Ureter (tissue), 1 donor: Measurements from ENCODE around the gene LRRC36. TPM values are rescaled to one million over a fixed set of nuclear protein-coding genes. Genes with fewer than 3 reads are reported as not detected.

ENCODE experiments used
- DNase-seq: peaks from one replicate; pipeline ENCODE4 v3.0.0-alpha.2; 2020; ENCODE audit warnings: low spot score
- total RNA-seq: library from RNA; stranded (reverse); gene quantifications from one replicate; pipeline ENCODE4 v1.2.4, GENCODE V29; 2023
- donor health status: DM: yes; HTN: yes; CAD: no.

LRRC36 gene
- total RNA-seq, 1 donor from 2014 or later, result not detected

- no peak for DNase-seq
Observed at GRCh38 chr16:67424261-67424615, 97.6 kb downstream of the LRRC36 start.

GRCh38 chr16:67425061-67425460 lies 98.4 kb downstream of the LRRC36 start:
- DNase-seq, result no peak

DNA sequence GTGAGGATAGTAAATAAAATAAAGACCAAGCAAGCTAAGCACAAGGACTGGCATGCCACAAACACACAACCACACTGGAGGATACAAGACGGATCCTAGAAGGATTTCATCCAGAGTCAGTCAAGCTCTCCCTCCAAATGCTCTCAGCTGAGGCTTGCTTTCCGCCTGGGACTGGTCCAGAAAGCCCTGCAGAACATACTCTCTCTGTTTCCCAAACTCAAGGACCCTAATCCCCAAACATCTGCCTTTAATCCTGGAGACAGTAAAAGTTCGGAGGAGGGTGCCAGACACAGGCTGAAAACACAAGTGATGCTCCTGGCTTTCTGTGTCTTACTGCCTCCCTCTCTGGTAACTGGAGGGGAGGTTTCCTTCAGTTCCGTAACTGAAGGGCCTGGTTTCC lies 99.0 kb downstream of the LRRC36 start:
- no peak for DNase-seq

- no peak for DNase-seq
Observed at GRCh38 chr16:67426022-67426421, 99.4 kb downstream of the LRRC36 start.

DNA sequence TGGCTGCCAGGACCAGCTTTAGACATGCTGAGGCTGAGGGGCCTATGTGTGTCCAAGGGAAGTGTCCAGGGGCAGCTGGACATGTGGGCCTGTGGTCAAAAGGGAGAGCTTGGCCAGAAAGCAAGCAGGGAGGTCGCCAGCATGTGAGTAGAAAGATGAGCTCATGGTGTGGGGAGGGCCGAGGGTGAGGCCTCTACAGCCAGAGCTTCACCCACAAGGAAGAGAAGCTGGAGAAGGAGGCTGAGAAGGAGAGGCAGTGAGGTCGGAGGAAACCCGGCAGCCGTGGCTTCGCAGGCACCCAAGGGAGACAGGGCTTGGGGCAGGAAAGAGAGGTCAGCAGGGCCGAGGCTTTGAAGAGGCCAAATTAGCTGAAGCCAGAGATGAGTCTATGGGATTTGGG lies 100.3 kb downstream of the LRRC36 start:
- DNase-seq, result no peak

DNA sequence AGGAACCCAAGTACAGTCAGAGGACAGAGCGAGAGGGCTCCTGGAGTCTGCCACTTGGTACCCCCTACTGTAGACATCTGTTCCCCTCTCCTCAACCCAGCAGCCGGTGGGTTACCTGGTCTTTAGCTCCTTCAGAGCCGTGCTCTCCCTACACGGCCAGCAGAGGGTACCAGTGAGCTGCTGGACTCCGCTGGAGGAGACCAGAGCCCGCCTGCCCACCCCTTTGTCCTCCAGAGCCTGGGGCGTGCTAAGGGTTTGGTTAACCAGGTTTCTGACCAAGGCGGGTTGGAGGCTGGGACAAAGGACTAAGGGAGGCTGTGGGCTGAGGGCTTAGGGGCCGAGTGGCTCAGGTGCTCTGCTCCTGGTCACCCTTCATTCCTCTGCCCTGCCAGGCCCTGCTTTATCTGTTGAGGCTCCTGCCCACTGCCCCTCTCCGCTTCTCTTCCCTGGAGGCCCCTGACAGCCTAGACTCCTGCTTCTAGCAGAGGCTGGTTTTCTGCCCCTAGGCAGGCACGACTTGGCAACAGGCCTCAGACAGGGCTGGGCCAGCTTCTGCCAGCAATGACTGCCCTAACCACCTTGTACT lies 101.6 kb downstream of the LRRC36 start:
- peak; percentile 69 for DNase-seq

GRCh38 chr16:67429053-67429798 lies 102.6 kb downstream of the LRRC36 start:
- no peak for DNase-seq

- no peak for DNase-seq
Observed at GRCh38 chr16:67429799-67430503, 103.3 kb downstream of the LRRC36 start.

GRCh38 chr16:67430504-67430976 lies 103.9 kb downstream of the LRRC36 start:
- no peak for DNase-seq

DNA sequence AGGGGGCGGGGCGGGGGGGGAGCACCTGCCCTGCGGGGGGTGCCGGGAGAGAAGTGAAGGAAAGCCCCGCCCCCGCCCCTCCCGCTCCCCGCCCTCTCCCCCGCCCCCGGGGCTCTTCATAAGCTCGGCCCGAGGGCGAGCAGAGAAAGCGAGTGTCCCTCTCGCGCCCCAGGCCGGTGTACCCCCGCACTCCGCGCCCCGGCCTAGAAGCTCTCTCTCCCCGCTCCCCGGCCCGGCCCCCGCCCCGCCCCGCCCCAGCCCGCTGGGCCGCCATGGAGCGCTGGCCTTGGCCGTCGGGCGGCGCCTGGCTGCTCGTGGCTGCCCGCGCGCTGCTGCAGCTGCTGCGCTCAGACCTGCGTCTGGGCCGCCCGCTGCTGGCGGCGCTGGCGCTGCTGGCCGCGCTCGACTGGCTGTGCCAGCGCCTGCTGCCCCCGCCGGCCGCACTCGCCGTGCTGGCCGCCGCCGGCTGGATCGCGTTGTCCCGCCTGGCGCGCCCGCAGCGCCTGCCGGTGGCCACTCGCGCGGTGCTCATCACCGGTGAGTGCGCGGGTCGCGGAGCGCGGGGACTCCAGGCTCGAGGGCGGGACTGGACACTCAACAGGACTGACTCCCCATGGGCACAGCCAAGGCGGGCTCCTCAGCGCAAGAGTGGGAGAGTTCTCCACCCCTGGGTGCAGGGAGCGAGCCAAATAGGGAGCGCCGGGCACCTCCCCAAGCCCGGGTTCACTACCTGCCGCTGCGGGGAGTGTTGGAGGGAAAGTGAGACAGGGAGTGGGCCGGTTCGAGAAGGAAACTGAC lies 104.6 kb downstream of the LRRC36 start, which contains the start of gene HSD11B2:
TSS of gene HSD11B2 (plus strand) at position 145 of the 798 bp plus-strand sequence. CDS start at position 273, 128 bp downstream.
- DNase-seq, result no peak

DNA sequence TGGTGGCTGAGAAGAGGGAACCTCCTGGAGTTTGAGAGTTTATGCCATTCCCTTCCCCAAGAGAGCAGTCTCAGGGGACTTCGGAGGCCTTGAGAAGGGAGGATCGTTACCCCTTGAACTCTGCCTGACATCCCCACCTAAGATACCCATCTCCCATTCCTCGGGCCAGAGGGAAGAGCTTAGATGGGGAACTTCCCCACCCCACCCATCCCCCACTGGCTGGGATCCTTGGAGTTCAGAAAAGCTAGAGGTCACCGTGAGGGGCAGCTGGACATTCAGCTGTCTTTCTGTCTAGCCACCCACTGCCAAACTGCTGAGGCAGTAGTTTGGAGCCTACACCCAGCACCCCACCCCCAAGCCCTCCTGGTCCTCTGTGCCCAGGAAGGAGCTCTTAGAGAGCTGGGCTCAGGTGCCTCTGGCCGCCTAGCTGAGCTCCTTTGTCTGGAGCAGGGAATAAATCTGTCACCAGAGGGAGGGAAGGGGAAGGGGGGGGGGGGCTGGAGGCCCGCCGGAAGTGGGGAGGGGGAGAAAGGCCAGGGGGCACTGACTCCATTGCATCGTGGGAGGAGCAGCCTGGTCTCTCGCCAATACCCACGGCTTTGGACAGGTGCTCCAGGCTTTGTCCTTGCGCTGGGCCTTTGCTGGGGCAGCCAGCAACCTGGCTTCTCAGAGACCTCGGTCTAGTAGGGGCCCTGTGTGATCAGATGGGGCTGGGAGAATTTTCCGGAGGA lies 105.3 kb downstream of the LRRC36 start:
- no peak for DNase-seq

- no peak for DNase-seq
Observed at GRCh38 chr16:67432506-67432890, 105.9 kb downstream of the LRRC36 start.

DNA sequence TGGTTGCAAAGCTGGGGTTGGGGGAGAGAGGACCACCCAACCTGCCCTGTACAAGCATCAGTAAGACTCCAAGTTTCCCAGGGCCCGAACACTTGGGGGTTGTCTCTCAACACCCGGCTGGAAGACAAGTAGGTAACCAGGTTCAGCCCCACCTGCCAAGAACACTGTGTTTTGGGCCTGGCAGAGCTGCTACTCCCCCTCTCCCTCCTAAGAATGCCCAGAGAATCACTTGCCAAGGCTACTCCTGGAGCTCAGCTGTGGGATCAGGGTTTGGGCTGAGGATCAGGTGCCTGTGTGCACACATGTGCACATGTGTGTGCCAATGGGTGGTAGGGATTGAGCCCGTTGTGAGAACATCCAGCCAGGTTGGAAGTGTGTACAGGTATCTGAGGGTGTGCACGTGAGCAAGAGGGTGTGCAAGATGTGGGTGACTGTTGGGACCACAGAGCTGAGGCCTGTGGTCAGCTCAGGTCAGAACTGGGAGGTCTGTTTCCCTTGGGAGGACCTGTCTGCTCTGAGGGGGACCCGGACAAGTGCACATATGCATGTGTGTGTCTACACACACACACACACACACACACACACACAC lies 106.6 kb downstream of the LRRC36 start:
- no peak for DNase-seq

Other genes with a start within 250 kb of the LRRC36 start
- gene PHAF1, start 216.9 kb upstream of the LRRC36 start, total RNA-seq, result 19.4 TPM
- gene B3GNT9, start 175.8 kb upstream of the LRRC36 start, total RNA-seq, result 14.5 TPM
- 20.5 TPM for gene TRADD, start 166.9 kb upstream of the LRRC36 start, total RNA-seq
- gene FBXL8, start 166.9 kb upstream of the LRRC36 start, total RNA-seq, result 12.5 TPM
- 52.0 TPM for gene HSF4, start 162.1 kb upstream of the LRRC36 start, total RNA-seq
- gene NOL3, start 156.3 kb upstream of the LRRC36 start, total RNA-seq, result 26.8 TPM
- gene MATCAP1, start 142.9 kb upstream of the LRRC36 start, total RNA-seq, result 50.7 TPM
- 5.2 TPM for gene EXOC3L1, start 136.7 kb upstream of the LRRC36 start, total RNA-seq
- gene E2F4, start 134.7 kb upstream of the LRRC36 start, total RNA-seq, result 83.0 TPM
- 23.5 TPM for gene ELMO3, start 127.7 kb upstream of the LRRC36 start, total RNA-seq
- 30.9 TPM for gene TMEM208, start 99.7 kb upstream of the LRRC36 start, total RNA-seq
- 19.1 TPM for gene FHOD1, start 79.3 kb upstream of the LRRC36 start, total RNA-seq
- 0.86 TPM for gene SLC9A5, start 77.8 kb upstream of the LRRC36 start, total RNA-seq
- 10.3 TPM for gene PLEKHG4, start 47.3 kb upstream of the LRRC36 start, total RNA-seq
- not detected for gene KCTD19, start 74 bp upstream of the LRRC36 start, total RNA-seq
- 12.5 TPM for gene TPPP3, start 66.7 kb downstream of the LRRC36 start, total RNA-seq
- 14.3 TPM for gene ZDHHC1, start 89.7 kb downstream of the LRRC36 start, total RNA-seq
- gene HSD11B2, start 104.3 kb downstream of the LRRC36 start, total RNA-seq, result 5.6 TPM
- 89.2 TPM for gene ATP6V0D1, start 154.3 kb downstream of the LRRC36 start, total RNA-seq
- not detected for gene AGRP, start 156.7 kb downstream of the LRRC36 start, total RNA-seq
- 57.6 TPM for gene RIPOR1, start 202.0 kb downstream of the LRRC36 start, total RNA-seq
- 54.6 TPM for gene CTCF, start 235.7 kb downstream of the LRRC36 start, total RNA-seq